ENCODE measurements around the gene SMARCA5.
"Not testable (repeated sequence)": the region's sequence is repeated elsewhere in the genome, so short reads cannot be mapped to it uniquely, and the experiment has no call there.

SMARCA5 gene

DNA sequence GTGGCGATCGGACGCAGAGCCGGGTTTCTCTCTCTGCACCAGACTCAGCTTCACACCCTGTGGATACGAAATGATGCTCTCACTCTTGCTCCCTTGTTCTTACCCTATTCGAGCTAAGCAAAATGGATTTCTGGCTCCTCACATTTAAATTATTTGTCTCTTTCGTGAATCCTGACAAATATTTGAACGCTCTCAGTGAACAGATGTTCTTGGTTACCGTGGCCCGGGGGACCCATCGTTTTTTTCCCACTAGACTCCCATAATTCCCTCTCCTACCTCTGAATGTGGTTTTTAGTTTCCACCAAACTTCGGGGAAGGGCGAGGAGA lies 630 bp downstream of the SMARCA5 start:
- peak; percentile 10 for DNase-seq (ENCODE audit: low read depth, low spot score)
- in situ Hi-C loops (cut with HindIII; ENCODE audit: low sequenced_read_pairs): no loop called here
- H3K4me3 ChIP-seq (ENCODE audit: low read depth, low read length): peak overlapping the region; percentile 66
- TF ChIP-seq, protein P1, sequence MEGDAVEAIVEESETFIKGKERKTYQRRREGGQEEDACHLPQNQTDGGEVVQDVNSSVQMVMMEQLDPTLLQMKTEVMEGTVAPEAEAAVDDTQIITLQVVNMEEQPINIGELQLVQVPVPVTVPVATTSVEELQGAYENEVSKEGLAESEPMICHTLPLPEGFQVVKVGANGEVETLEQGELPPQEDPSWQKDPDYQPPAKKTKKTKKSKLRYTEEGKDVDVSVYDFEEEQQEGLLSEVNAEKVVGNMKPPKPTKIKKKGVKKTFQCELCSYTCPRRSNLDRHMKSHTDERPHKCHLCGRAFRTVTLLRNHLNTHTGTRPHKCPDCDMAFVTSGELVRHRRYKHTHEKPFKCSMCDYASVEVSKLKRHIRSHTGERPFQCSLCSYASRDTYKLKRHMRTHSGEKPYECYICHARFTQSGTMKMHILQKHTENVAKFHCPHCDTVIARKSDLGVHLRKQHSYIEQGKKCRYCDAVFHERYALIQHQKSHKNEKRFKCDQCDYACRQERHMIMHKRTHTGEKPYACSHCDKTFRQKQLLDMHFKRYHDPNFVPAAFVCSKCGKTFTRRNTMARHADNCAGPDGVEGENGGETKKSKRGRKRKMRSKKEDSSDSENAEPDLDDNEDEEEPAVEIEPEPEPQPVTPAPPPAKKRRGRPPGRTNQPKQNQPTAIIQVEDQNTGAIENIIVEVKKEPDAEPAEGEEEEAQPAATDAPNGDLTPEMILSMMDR (IDR thresholded peaks at IDR 0.05; ENCODE audit: low read depth, low read length): no peak

DNA sequence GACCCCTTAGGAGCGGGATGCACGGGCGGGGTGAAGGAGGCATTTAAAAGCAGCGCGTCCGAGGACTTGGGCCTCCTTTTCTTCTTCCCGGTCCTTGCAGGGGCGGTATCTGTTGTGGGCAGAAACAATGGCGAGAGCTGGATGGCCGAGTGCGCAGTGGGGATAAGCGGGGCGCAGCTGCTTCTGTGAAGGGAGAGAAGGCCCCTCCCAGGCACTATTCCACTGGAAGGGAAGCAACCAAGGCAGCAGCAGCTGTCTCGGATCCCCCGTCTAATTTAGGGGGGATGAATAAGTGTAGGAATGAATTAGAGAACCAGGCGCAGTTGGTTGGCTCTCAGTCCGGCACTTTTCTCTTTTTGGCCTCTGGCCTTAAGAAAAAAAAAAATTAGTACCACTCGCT lies 995 bp downstream of the SMARCA5 start:
- peak overlapping the region; percentile 66 for H3K4me3 ChIP-seq (ENCODE audit: low read depth, low read length)
- peak; percentile 54 for DNase-seq (ENCODE audit: low read depth, low spot score)
- TF ChIP-seq, protein P1 (IDR thresholded peaks at IDR 0.05; ENCODE audit: low read depth, low read length): no peak
- in situ Hi-C loops (cut with HindIII; ENCODE audit: low sequenced_read_pairs): no loop called here

DNA sequence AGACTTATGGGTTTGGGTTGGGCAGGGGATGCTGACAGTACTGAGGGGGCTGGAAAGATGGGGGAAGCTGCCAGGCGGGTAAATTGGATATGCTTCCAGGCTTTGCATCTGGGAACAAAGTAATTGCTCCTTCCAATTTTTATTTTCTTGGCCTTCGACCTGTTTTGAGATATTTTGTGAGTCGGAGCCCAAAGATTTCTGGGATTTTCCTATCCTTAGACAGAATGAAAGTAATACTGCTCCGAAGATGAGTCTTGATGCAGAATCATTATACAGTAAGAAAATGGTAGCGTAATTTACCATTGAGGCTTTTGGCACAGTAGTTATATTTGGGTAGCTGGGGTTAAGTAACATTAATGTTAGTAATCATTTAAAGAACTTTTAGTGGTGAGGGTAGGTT lies 1.4 kb downstream of the SMARCA5 start:
- H3K4me3 ChIP-seq (ENCODE audit: low read depth, low read length): peak overlapping the region; percentile 66
- DNase-seq (ENCODE audit: low read depth, low spot score): peak; percentile 12
- TF ChIP-seq, protein P1 (IDR thresholded peaks at IDR 0.05; ENCODE audit: low read depth, low read length): no peak
- in situ Hi-C loops (cut with HindIII; ENCODE audit: low sequenced_read_pairs): no loop called here

DNA sequence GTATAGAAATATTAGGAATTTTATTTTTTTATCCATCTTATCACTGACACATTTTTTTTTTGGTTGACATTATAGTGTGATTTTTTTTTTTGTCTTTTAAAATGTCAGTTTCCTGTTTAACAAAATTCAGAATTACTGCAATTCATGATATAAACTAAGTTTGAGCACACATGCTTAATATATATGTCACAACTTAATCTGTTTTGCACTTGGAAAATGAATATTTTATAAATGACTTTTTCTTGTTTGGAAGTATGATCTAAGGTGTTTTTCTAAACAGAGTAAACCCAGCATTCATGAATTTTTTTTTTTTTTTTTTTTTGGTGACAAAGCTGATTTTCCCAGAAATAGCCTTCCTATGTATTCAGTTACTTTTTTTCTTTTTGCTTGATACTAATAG lies 2.4 kb downstream of the SMARCA5 start:
- no peak for DNase-seq (ENCODE audit: low read depth, low spot score)
- TF ChIP-seq, protein P1 (IDR thresholded peaks at IDR 0.05; ENCODE audit: low read depth, low read length): no peak
- in situ Hi-C loops (cut with HindIII; ENCODE audit: low sequenced_read_pairs): no loop called here
- peak overlapping the region; percentile 66 for H3K4me3 ChIP-seq (ENCODE audit: low read depth, low read length)

DNA sequence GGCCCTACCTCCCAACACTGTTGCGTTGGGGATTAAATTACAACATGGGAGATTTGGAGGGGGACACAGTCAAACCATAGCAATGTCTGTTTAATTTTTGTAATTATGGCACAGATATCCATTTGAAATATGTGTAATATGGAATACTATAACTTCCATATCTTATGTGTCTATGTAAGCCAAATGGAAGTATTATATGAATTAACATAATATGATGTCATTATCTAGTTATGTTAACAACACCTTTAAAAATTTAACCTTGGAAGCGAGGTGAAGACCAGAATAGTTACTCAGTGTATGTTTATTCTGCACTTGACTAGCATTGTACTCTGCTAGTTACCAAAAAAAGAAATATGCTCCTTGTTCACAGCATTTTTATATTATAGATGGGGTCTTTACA lies 4.3 kb downstream of the SMARCA5 start:
- TF ChIP-seq, protein P1 (IDR thresholded peaks at IDR 0.05; ENCODE audit: low read depth, low read length): no peak
- H3K4me3 ChIP-seq (ENCODE audit: low read depth, low read length): no peak overlapping the region
- no peak for DNase-seq (ENCODE audit: low read depth, low spot score)
- in situ Hi-C loops (cut with HindIII; ENCODE audit: low sequenced_read_pairs): no loop called here

DNA sequence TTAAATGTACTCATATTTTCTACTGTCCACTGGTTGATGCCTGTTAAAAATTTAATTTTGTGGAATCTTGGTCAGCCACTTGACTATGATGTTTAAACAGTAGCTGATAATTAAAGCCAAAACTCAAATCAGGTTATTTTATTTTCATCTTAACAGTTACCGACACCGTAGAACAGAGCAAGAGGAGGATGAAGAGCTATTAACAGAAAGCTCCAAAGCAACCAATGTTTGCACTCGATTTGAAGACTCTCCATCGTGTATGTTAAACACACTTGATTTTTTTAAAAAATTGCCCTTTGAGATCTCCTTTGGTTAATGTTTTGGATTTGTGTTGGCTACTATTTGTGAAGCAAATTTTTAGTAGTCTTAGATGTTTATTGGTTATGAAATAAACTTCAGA lies 10.7 kb downstream of the SMARCA5 start:
- in situ Hi-C loops (cut with HindIII; ENCODE audit: low sequenced_read_pairs): no loop called here
- no peak for DNase-seq (ENCODE audit: low read depth, low spot score)
- TF ChIP-seq, protein P1 (IDR thresholded peaks at IDR 0.05; ENCODE audit: low read depth, low read length): no peak
- H3K4me3 ChIP-seq (ENCODE audit: low read depth, low read length): no peak overlapping the region

DNA sequence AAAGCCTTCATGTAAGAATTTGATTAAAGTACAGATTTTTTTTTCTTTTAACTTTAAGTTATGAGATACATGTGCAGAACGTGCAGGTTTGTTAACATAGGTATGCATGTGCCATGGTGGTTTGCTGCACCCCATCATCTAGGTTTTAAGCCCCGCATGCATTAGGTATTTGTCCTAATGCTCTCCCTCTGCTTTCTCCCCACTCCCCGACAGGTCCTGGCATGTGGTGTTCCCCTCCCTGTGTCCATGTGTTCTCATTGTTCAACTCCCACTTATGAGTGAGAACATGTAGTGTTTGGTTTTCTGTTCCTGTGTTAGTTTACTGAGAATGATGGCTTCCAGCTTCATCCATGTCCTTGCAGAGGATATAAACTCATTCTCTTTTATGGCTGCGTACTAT lies 14.5 kb downstream of the SMARCA5 start:
- DNase-seq (ENCODE audit: low read depth, low spot score); in situ Hi-C loops (cut with HindIII; ENCODE audit: low sequenced_read_pairs); H3K4me3 ChIP-seq (ENCODE audit: low read depth, low read length): not testable (repeated sequence)
